A673 (cell line): Measurements from ENCODE around the gene DCC. TPM values are rescaled to one million over a fixed set of nuclear protein-coding genes. Genes with fewer than 3 reads are reported as not detected.

Source experiments
- BruUV-seq: library from RNA; stranded (reverse); fragments of 400-500 nt; replicated peaks from 2 replicates; lab custom pipeline; 2021; lab: Mats Ljungman, UMichigan
- CTCF ChIA-PET: fragments of 300-600 bp; sonication (Branson Sonifier 250); formaldehyde crosslinking; loops from one replicate; lab custom pipeline; 2022; ENCODE audit warnings: antibody characterized with exemption; lab: Charles Lee
- POLR2A ChIA-PET: fragments of 300-600 bp; sonication (Branson Sonifier 250); formaldehyde crosslinking; loops from one replicate; lab custom pipeline; 2022; ENCODE audit warnings: antibody characterized with exemption; ENCODE audit not compliant: low non-redundant PET; lab: Charles Lee
- DNase-seq: peaks from one replicate; pipeline ENCODE4 v3.0.0-alpha.2; 2015; ENCODE audit warnings: low spot score
- H3K27ac ChIP-seq: fragments of 200-600 bp; sonication (generic); 2 replicates; pipeline ENCODE4 v1.5.1; 2016; ENCODE audit warnings: mixed run types, low read depth, mild to moderate bottlenecking, mixed read lengths, antibody characterized with exemption, low read length; ENCODE audit not compliant: poor library complexity, severe bottlenecking
- H3K27me3 ChIP-seq: fragments of 200-600 bp; sonication (generic); replicated peaks from 2 replicates; pipeline ENCODE4 v1.6.1; 2017; ENCODE audit warnings: mixed run types, low read depth, mild to moderate bottlenecking, mixed read lengths, antibody characterized with exemption, low read length; ENCODE audit not compliant: insufficient read depth, poor library complexity
- H3K36me3 ChIP-seq: fragments of 200-600 bp; sonication (generic); 2 replicates; pipeline ENCODE4 v1.6.1; 2016; ENCODE audit warnings: mixed run types, mild to moderate bottlenecking, mixed read lengths, antibody characterized with exemption, low read length; ENCODE audit not compliant: insufficient read depth, poor library complexity, severe bottlenecking
- H3K4me1 ChIP-seq: fragments of 200-600 bp; sonication (generic); 2 replicates; pipeline ENCODE4 v1.6.1; 2017; ENCODE audit warnings: mixed run types, mild to moderate bottlenecking, mixed read lengths, antibody characterized with exemption, low read length; ENCODE audit not compliant: insufficient read depth, poor library complexity, severe bottlenecking
- H3K4me3 ChIP-seq: fragments of 200-600 bp; sonication (generic); 2 replicates; pipeline ENCODE4 v1.5.1; 2016; ENCODE audit warnings: low read depth, mixed run types, mild to moderate bottlenecking, mixed read lengths, low read length; ENCODE audit not compliant: poor library complexity, severe bottlenecking
- H3K9me3 ChIP-seq: fragments of 200-600 bp; sonication (generic); 2 replicates; pipeline ENCODE4 v1.6.1; 2016; ENCODE audit warnings: mixed run types, low read depth, mild to moderate bottlenecking, mixed read lengths, antibody characterized with exemption, low read length; ENCODE audit not compliant: poor library complexity, severe bottlenecking
- CTCF ChIP-seq: fragments of 300-800, 200-600 bp; sonication (generic); conservative IDR thresholded peaks from 2 replicates; pipeline ENCODE4 v1.5.1; 2017; ENCODE audit warnings: low read depth, mild to moderate bottlenecking, antibody characterized with exemption, low read length, moderate library complexity, mixed read lengths
- EZH2 ChIP-seq: fragments of 200-600 bp; sonication (generic); IDR thresholded peaks from 2 replicates; pipeline ENCODE4 v1.6.1; 2017; ENCODE audit warnings: borderline replicate concordance, low read depth, mild to moderate bottlenecking, mixed read lengths, antibody characterized with exemption, low read length; ENCODE audit not compliant: poor library complexity, severe bottlenecking
- intact Hi-C: fragments of 100-400 bp; cut with micrococcal nuclease; formaldehyde crosslinking; loops from one replicate; pipeline ENCODE4 v1.10.0; 2022; ENCODE audit not compliant: unreplicated experiment
- total RNA-seq: library from RNA; stranded (reverse); gene quantifications from 2 replicates; pipeline ENCODE4 v1.2.3, GENCODE V29; 2021

The DCC gene
- total RNA-seq, 1 experiment from 2014 or later: 93.0 TPM

DNA sequence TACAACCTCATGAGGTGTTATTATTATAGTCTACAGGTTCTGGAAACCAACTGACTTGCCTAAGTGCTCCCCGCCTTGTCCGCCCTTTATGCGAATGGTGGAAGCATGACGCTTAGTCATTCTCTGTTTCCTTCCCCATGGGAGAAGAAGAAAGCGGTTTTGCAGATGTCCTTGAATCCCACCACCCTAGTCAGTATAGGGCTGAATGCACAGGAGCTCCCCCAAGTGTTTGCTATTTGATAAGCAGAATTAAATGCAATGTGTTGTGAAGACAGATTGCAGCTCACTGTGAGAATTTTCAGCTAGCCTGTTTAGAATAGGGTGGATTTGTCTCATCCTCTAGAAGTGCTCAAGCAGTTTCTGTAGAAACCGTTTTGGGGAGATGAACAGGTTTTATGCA is 652.0 kb downstream of the DCC start:
- Histone ChIP-seq H3K9me3 (no peaks in the 10 kb centered on the region), H3K4me3 (no peak overlapping the region), H3K27ac (no peak overlapping the region), H3K36me3 (no peaks in the 10 kb centered on the region), H3K27me3 (no peaks in the 10 kb centered on the region), H3K4me1 (peaks cover 24% of the 10 kb centered on the region)
- peak; percentile 92 for DNase-seq
- intact Hi-C loops: loop anchor here (5.0 kb wide), 1 partner anchor 650 kb away; the partner anchor contains the start of gene DCC
- no TSS peak for BruUV-seq
- CTCF ChIA-PET: interaction anchor here (0.6 to 1.0 kb wide), 2 partner anchors 12 to 1324 kb away, joined by 3 to 5 read pairs; no protein-coding TSS in a partner anchor
- POLR2A ChIA-PET: no interaction called here
- TF ChIP-seq EZH2: no peak
- peak; percentile 81 for TF ChIP-seq CTCF

DNA sequence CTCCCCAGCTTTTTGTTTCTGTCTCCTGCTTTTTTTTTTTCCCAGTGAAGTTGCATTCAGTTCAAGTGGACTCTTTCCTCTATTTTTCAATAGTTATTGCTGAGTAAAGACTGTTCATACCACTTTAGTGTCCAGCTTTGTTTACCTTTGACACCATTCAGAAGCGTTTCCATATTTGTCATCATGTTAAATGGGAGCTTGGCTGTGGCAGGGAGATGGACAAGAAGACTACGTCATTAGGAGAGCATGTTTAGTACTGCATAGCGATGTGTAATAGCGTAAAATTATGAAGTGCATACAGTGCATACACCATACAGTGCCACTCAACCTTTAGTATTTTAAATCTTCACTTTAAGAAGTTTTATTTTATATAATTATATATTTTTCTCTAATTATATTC is 655.9 kb downstream of the DCC start:
- ChIA-PET POLR2A (no interaction called here), CTCF (no interaction called here)
- H3K4me1 ChIP-seq: peaks cover 24% of the 10 kb centered on the region
- H3K9me3 ChIP-seq: no peaks in the 10 kb centered on the region
- TF ChIP-seq CTCF (no peak), EZH2 (no peak)
- DNase-seq: no peak
- H3K27ac ChIP-seq: no peak overlapping the region
- intact Hi-C loops: no loop called here
- no peaks in the 10 kb centered on the region for H3K36me3 ChIP-seq
- H3K27me3 ChIP-seq: no peaks in the 10 kb centered on the region
- no peak overlapping the region for H3K4me3 ChIP-seq
- no TSS peak for BruUV-seq

GRCh38 chr18:52999633-53000032 is 659.6 kb downstream of the DCC start:
- ChIA-PET CTCF (no interaction called here), POLR2A (no interaction called here)
- DNase-seq: no peak
- H3K9me3 ChIP-seq: no peaks in the 10 kb centered on the region
- no peaks in the 10 kb centered on the region for H3K27me3 ChIP-seq
- intact Hi-C loops: no loop called here
- peaks cover 1% of the 10 kb centered on the region for H3K4me1 ChIP-seq
- no peaks in the 10 kb centered on the region for H3K36me3 ChIP-seq
- TF ChIP-seq CTCF (no peak; the same call in 1 of the 2 replicates), EZH2 (no peak)
- H3K27ac ChIP-seq: no peak overlapping the region
- no peak overlapping the region for H3K4me3 ChIP-seq
- no TSS peak for BruUV-seq
